ENCODE measurements around the gene PRDM8.

DNA sequence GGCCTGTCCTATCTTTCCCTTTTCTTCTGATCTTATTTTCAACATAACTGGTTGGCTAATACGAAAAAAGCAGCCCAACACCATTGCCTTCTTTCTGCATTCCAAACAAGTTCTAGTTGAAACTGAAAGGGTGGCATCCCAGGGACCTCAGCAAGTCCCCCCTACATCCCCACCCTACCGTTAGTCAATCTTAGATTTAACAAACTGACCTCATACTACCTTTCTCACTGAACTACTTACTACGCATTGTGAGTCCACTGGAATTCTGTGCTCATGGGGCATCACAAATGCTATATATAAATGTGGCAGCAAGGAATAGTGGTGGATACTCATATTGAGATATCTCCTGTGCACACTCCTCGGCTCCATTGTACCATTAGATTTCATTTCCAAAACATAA lies 36.1 kb downstream of the PRDM8 start:
- TF ChIP-seq, protein P1, sequence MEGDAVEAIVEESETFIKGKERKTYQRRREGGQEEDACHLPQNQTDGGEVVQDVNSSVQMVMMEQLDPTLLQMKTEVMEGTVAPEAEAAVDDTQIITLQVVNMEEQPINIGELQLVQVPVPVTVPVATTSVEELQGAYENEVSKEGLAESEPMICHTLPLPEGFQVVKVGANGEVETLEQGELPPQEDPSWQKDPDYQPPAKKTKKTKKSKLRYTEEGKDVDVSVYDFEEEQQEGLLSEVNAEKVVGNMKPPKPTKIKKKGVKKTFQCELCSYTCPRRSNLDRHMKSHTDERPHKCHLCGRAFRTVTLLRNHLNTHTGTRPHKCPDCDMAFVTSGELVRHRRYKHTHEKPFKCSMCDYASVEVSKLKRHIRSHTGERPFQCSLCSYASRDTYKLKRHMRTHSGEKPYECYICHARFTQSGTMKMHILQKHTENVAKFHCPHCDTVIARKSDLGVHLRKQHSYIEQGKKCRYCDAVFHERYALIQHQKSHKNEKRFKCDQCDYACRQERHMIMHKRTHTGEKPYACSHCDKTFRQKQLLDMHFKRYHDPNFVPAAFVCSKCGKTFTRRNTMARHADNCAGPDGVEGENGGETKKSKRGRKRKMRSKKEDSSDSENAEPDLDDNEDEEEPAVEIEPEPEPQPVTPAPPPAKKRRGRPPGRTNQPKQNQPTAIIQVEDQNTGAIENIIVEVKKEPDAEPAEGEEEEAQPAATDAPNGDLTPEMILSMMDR (IDR thresholded peaks at IDR 0.05; ENCODE audit: insufficient read depth, low read length, poor library complexity, severe bottlenecking), result no peak
- no peak for TF ChIP-seq EZH2phosphoT487 (conservative IDR thresholded peaks at IDR 0.05; ENCODE audit: low read length)
